Activated gamma-delta T cell (primary cell): Measurements from ENCODE around the gene CNOT2.
"Not testable (repeated sequence)": the region's sequence is repeated elsewhere in the genome, so short reads cannot be mapped to it uniquely, and the experiment has no call there.

Experiments
- DNase-seq: peaks from one replicate; lab custom pipeline; 2025; lab: John Stamatoyannopoulos, UW

CNOT2 gene

DNA sequence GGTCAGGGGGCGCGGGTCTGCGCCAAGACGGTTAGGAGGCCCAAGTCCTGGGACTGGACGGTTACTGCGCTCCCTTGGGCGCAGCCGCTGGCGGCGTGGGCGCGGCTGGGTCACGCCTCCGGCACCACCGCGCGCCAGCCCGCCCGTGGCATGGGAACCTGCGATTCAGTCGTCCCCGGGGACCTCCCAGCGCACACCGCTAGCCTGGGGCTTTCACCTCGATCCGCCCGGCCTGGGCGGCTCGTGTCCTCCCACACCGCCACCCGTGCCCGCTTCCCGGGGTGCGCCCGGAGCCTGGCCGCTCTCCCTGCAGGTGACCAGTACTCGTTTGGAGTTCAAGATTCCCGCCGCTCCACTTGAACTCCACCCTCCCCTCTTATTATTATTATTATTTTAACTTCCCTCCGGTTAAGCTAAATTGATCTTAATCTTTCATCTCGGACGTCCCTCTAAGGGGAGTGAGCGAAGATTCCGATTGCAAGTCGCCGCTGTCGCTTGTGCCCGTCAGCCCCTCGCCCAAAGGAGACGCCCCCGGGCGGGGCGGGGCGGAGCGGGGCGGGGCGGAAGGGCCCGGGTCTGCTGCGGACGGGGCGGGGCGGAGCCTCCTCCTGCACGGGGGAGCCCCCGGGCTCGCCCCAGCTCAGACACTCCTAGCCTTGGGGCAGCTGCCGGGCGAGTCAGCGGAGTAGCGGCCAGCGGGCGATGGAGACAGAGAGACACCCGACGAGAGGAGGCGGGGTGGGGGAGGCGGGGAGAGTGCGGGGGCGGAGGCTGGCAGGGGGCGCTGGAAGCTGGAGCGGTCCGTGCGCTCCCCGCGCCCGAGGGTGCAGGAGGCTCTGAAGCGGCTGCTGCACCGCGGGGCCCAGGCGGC, 122.7 kb downstream of the CNOT2 start, which contains the start of gene KCNMB4:
KCNMB4 (plus strand) TSS at position 643 of the 871 bp plus-strand sequence. CDS start 445 bp downstream, outside the sequence.
- DNase-seq: peak; percentile 54

DNA sequence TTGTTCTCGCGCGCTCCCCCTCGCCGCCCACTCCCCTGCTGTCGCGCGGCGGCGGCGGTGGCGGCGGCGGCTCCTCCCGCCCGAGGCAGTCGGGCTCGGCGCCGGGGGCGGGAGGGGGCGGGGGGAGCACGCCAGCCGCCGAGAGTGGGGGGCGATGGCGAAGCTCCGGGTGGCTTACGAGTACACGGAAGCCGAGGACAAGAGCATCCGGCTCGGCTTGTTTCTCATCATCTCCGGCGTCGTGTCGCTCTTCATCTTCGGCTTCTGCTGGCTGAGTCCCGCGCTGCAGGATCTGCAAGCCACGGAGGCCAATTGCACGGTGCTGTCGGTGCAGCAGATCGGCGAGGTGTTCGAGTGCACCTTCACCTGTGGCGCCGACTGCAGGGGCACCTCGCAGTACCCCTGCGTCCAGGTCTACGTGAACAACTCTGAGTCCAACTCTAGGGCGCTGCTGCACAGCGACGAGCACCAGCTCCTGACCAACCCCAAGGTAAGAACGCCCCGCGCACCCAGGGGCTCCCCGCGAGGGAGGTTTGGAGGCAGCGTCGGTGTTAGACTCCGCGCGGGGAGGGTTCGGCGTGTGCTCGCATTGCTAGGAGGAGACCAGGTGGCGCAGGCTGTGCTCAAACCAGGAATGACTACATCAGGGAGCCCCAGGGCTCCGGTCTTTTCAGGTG, 123.5 kb downstream of the CNOT2 start:
- DNase-seq: peak; percentile 34

DNA sequence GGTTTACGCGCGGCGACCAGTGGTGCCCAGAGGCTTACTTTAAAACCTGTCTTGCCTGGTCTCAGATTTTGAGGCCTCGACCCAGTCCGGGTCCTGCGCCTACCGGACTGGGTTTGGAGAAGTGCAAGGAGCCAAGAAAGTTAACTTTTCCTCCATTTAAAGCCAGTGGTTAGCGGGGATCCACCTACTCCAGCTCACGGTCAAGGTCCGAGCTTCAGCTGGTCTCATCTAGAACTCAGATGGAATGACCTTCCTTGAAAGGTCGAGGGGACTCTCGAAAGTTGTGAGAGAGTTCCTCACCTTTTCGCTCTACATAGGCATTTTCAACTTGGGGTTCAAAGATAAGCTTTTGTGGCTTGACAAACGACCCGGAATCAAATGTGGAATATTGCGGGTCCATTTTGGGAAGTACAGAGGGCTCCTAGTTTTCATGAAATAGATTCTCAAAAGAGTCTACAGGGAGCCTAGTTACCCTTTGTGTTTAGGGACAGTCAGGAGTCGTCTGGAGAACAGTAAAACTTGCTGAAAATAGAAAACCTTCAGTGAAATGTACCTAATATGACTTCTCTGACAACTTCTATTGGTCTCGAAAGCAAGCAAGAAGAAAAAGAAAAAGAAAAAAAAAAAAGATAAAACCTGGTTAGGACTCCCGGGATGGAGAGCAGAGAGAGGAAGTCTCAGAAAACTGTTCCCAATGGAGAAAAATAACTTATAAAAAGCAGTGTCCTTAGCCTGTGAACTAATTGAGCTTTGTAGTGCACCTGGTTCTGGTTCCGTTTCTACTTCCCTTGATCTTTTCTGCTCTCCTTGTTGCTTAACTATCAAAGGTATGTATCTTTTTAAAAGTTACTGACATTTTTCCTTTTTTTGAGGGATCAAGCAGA, 124.3 kb downstream of the CNOT2 start:
- no peak for DNase-seq

DNA sequence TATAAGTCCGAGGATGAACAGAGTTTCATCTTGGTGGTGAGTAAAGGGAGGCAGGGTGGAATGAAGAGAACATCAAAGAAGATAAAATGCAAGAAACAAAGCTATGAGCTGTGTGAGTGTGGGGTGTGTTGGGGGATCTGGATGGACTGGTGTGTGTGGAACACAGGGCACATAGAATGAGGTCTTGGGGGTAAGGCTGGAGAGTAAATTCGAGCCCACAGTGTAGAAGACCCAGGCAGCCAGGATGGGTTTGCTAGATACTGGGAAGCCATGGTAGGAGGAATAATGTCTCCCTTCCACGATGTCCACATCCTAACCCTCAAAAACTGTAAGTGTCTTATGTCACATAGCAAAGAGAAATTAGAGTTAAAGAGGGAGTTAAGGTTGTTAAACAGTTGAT, 129.6 kb downstream of the CNOT2 start:
- DNase-seq: no peak

DNA sequence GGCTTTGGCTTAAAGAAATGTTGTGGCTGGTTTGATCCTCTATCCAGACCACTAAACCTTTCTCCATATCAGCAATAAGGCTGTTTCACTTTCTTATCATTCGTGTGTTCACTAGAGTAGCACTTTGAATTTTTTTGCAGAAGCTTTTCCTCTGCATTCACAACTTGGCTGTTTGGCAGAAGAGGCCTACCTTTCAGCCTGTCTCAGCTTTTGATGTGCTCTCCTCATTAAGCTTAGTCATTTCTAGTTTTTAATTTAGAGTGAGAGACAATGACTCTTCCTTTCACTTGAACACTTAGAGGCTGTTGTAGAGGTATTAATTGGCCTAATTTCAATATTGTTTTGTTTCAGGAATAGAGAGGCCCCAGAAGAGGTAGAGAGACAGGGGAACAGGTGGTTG, 136.6 kb downstream of the CNOT2 start:
- DNase-seq: no peak

DNA sequence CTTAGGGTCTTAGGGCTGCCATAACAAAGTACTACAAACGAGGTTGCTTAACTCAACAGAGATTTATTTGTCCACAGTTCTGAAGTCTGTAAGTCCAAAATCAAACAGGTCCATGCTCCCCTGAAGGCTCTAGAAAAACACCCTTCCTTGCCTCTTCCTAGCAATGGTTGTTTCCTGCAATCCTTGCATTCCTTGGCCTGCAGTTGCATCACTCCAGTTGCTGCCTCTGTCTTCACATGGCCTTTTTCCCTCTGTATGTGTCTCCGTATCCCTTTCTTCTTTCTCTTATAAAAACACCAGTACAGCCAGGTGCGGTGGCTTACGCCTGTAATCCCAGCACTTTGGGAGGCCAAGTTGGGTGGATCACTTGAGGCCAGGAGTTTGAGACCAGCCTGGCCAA, 140.3 kb downstream of the CNOT2 start:
- DNase-seq: no peak

DNA sequence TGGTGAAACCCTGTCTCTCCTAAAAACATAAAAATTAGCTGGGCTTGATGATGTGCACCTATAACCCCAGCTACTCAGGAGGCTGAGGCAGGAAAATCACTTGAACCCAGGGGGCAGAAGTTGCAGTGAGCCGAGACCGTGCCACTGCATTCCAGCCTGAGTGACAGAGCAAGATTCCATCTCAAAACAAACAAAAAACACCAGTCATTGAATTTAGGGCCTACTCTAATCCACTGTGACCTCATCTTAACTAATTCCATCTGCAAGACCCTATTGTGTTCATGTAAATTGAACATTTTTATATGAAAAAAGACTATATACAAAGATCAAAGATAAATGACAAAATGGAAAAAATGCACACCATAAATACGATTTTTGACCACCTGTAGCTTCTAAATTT, 140.7 kb downstream of the CNOT2 start:
- no peak for DNase-seq

DNA sequence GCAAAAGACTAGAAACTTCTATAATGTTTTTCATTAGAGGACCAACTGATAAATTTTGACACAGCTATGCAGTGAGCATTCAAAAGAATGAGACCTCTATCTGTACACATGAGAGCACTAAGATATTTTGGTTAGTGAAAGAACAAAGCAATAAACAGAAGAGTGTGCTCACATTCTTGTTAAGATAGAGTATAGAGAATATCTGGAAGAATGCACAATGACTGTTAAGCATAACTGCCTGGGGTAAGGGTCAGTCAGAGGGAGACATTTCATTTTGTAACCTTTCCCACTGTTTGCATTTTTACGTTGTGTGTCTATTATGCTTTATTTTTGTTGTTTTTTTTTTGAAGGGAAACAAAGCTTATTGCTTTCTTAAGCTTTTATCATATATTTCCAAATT, 143.5 kb downstream of the CNOT2 start:
- no peak for DNase-seq

DNA sequence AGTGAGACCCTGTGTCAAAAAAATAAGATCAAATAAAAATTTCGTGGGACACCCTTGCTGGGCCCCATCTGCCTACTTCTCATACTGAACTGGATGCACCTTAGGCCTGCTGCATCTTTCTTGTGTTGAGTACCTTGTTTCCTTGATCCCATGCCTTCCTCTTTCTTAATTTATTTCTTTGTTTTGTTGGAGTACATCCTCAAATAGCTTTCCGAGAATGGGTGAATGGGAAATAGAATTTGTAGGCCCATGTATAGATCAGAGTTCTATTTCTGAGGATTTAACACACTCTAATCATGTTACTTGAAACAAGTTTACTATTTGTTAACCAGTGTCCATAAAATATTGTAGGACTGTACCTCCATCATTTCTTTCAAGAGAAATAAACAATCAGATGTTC, 146.4 kb downstream of the CNOT2 start:
- no peak for DNase-seq

DNA sequence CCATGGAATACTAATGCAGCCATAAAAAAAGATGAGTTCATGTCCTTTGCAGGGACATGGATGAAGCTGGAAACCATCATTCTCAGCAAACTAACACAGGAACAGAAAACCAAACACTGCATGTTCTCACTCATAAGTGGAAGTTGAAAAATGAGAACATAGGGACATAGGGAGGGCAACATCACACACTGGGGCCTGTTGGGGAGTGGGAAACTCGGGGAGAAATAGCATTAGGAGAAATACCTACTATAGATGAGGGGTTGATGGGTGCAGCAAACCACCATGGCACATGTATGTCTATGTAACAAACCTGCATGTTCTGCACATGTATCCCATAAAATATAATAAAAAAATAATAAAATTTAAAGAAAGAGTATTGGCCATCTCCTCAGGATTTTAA, 149.4 kb downstream of the CNOT2 start:
- not testable (repeated sequence) for DNase-seq

DNA sequence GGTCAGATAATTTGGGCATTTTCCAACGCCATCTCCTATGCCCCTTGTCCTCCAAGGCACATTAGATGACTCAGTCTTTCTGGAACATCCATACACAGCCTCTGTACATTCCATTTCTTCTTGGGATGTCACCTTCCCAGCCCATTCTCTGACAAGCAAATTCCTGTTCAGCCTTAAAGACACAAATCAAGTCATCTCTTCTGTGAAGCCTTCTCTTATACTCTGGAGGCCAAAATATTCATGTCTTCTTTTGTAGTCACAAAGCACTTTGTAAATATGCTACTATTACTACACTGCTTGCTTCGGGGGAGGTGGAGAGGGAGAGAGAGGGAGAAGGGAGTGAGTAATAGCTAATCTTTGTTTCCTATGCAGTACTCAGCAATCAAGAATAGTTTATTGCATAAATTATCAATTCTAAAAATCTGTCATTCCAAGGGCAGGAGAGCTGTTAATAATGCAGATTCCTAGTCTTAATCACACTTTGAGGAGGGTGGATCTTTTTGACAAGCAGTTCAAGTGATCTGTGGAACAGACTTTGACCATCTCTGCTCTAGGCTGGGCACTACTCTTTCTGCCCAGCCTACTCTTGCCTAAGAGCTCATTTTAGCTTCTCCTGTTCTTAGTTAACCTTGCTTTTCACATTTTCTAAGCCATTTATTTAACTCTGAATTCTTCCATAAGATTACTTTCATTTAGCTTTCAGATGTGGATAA, 150.7 kb downstream of the CNOT2 start:
- no peak for DNase-seq

DNA sequence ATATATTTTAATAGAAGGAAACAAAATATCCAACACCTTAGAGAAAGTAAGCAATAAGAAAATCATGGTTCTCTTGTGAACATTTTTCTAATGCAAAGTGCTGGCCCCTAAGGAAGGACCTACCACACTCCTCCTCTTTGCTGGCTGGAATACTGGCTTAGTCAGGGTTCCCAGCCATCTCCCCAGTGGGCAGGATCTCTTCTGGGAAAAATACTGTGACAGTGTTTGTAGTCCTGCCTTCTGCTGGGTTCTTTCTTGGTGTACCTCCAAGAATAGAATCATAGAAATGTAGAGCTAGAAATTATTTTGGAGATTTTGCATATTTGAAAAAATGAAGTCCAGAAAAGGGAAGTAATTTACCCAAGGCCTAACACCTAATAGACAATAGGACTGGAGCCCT, 154.8 kb downstream of the CNOT2 start:
- no peak for DNase-seq

DNA sequence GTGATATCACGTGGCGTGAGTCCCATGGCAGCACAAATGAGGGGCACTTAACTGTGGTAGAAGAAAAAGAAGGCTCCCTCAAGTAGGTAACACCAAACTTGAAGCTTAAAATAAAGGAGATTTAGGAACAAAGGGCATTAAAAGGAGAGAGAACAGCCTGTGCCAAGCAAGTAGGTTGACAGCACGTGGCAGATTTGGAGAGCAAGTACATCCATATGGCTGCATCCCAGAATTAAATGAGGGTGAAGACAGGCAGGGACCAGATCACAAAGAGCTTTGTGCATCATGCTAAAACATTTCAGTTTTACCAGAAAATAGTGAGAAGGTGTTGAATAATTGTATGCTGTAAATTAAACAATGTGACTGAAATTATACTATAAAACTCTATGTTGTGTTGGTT, 155.6 kb downstream of the CNOT2 start:
- no peak for DNase-seq

DNA sequence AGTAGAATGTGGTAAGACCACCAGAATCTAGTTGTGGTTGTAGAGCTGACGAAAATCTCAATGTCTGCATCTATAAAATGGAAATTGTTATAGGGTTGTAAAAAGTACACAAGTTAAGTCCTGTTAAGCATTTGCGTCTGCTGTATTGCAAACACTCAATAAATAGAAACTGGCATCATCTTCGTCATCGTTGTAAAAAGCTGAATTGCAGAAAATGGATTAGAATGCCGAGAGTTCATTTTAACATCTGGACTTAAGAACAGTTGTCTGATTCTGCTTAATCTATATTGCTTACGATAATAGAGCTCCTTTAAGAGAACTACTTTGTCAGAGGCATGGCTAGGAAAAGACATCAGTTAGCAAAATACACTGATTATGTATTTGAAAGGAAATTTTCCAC, 156.1 kb downstream of the CNOT2 start:
- DNase-seq: no peak

DNA sequence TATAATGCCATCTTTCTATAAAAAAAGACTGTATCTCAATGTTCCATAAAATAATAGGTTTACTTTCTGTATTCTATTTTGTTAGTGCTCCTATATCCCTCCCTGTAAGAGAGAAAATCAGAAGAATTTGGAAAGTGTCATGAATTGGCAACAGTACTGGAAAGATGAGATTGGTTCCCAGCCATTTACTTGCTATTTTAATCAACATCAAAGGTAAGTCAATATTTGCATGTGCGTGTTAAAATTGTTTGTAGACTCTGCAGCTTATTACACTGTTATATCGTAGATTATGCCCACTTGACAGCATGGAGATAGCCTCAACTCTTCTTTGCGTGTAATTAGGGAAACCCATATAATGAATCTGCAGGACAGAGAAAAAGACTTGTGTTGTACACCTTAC, 156.9 kb downstream of the CNOT2 start:
- DNase-seq: no peak

DNA sequence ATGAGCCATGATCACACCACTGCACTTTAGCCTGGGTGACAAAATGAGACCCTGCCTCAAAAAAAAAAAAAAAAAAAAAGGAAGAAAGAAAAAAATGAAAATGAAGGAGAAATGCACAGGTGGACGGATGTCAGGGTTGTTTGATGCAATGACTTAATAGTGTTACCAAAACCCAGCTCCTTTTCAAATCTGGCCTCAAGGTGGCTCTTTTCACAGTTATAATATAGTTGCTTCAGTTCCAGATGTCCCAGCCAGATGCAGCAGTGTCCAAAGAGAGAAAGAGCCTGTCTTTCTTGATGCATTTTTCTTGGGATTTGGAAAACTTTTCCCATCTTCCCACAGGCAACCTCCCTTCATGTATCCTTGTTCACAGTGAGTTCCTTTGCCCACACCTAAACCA, 159.4 kb downstream of the CNOT2 start:
- DNase-seq: no peak

DNA sequence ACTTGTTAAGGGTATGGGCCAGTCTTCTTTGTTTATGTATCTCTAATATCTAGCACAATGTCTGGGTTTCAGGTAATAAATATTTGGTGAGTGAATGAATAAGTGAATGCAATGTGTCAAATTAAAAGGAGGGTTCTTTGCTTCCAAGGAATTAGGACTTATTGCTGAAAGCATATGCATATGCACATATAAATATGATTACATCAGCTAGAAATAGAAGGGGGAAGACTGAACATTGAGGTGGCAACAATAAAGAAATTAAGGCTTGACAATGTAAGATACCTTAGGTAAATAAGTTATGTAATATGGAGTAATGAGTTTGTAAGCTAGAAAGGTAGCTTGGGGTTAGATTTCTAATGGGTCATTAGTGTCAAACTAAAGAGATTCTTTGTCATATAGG, 160.6 kb downstream of the CNOT2 start:
- no peak for DNase-seq
